Measurements from ENCODE around the gene OR11G2. TPM values are rescaled to one million over a fixed set of nuclear protein-coding genes. Genes with fewer than 3 reads are reported as not detected.

The OR11G2 gene
- total and polyA plus RNA-seq, 2 experiments from 2014 or later, result not detected

- peaks cover 9% of the 10 kb centered on the region for H3K27me3 Mint-ChIP-seq (ENCODE audit: insufficient read depth, low read depth, poor library complexity)
These were observed 10.2 kb upstream of the OR11G2 start for GRCh38 chr14:20180486-20180885.

More at GRCh38 chr14:20180486-20180885, 10.2 kb upstream of the OR11G2 start:
- Mint-ChIP-seq H3K4me1 (no peaks in the 10 kb centered on the region), H3K36me3 (ENCODE audit: low read depth) (peaks cover 17% of the 10 kb centered on the region; the same call in 2 of the 3 replicates), H3K4me3 (no peak overlapping the region), H3K27ac (no peak overlapping the region), H3K9me3 (peaks cover 92% of the 10 kb centered on the region)
- Histone ChIP-seq H2AFZ (no peak overlapping the region), H3K4me3 (no peak overlapping the region), H3K27ac (ENCODE audit: low read depth) (no peak overlapping the region), H3K4me2 (no peak overlapping the region), H3F3A (replicated peaks; ENCODE audit: low read depth) (no peaks in the 10 kb centered on the region), H4K20me1 (replicated peaks; ENCODE audit: insufficient read depth) (no peaks in the 10 kb centered on the region), H3K4me1 (ENCODE audit: insufficient read depth) (no peaks in the 10 kb centered on the region), H3K27me3 (ENCODE audit: insufficient read depth) (no peaks in the 10 kb centered on the region), H3K36me3 (ENCODE audit: insufficient read depth) (no peaks in the 10 kb centered on the region), H3K79me2 (replicated peaks; ENCODE audit: insufficient read depth) (no peaks in the 10 kb centered on the region), H3K9me2 (ENCODE audit: insufficient read depth) (no peaks in the 10 kb centered on the region)
- TF ChIP-seq CREB1 (CRISPR knock-in tag; IDR thresholded peaks at IDR 0.05; ENCODE audit: low read depth) (no peak), EZH2phosphoT487 (IDR thresholded peaks at IDR 0.05; ENCODE audit: unreplicated experiment) (no peak), STAT1 (IDR thresholded peaks at IDR 0.05; ENCODE audit: unreplicated experiment) (no peak), ZNF331 (CRISPR knock-in tag; IDR thresholded peaks at IDR 0.05; ENCODE audit: low read depth) (no peak), ZNF462 (CRISPR knock-in tag; IDR thresholded peaks at IDR 0.05) (no peak), JUNB (IDR thresholded peaks at IDR 0.05; ENCODE audit: unreplicated experiment) (no peak), NANOG (IDR thresholded peaks at IDR 0.05; ENCODE audit: borderline replicate concordance) (no peak), POLR2AphosphoS5 (IDR thresholded peaks at IDR 0.05; ENCODE audit: low read depth) (no peak), ETS1 (IDR thresholded peaks at IDR 0.05) (no peak), ZNF114 (CRISPR knock-in tag; IDR thresholded peaks at IDR 0.05) (no peak), REST (IDR thresholded peaks at IDR 0.05; ENCODE audit: unreplicated experiment) (no peak), EZH2 (IDR thresholded peaks at IDR 0.05; ENCODE audit: low read depth, unreplicated experiment) (no peak), CTCF (conservative IDR thresholded peaks at IDR 0.05; ENCODE audit: low read depth in 2 of 2) (no peak)
- DNase-seq (ENCODE audit: low spot score) (no peak), ATAC-seq (no peak)
